DND-41 (cell line): ENCODE measurements around the gene CREB1.

Source experiments
- ATAC-seq: fragments of 200-7000 bp; cut with Tn5 transposase; 3 replicates; pipeline ENCODE4 v1.9.1; 2021; ENCODE audit warnings: low read depth; ENCODE audit not compliant: insufficient read depth
- DNase-seq: peaks from one replicate; pipeline ENCODE4 v3.0.0-alpha.2; 2020
- H2AFZ ChIP-seq: 2 replicates; pipeline ENCODE4 v1.6.0; 2012; ENCODE audit warnings: low read depth, low read length
- H3K27ac ChIP-seq: 2 replicates; pipeline ENCODE4 v1.5.1; 2012; ENCODE audit warnings: low read length, inconsistent platforms
- H3K27me3 ChIP-seq: fragments of 200-600 bp; sonication (generic); 2 replicates; pipeline ENCODE4 v1.6.0; 2012; ENCODE audit warnings: low read length, mild to moderate bottlenecking, inconsistent platforms; ENCODE audit not compliant: insufficient read depth, poor library complexity
- H3K36me3 ChIP-seq: 2 replicates; pipeline ENCODE4 v1.5.1; 2012; ENCODE audit warnings: low read length, inconsistent platforms; ENCODE audit not compliant: insufficient read depth
- H3K4me1 ChIP-seq: 2 replicates; pipeline ENCODE4 v1.5.1; 2012; ENCODE audit warnings: mild to moderate bottlenecking, low read length; ENCODE audit not compliant: insufficient read depth
- H3K4me2 ChIP-seq: 2 replicates; pipeline ENCODE4 v1.6.0; 2012; ENCODE audit warnings: mild to moderate bottlenecking, moderate library complexity, low read length, inconsistent platforms; ENCODE audit not compliant: insufficient read depth
- H3K4me3 ChIP-seq, 2 experiments: fragments of 200-600 bp in 1 of 2; shearing (Covaris generic) in 1 of 2; 2 replicates each; pipeline ENCODE4 v1.5.1; 2012 to 2016; ENCODE audit warnings: inconsistent platforms in 2 of 2, low read length in 2 of 2, mild to moderate bottlenecking in 2 of 2, low read depth in 1 of 2, moderate library complexity in 1 of 2
- H3K79me2 ChIP-seq: 2 replicates; pipeline ENCODE4 v1.6.0; 2012; ENCODE audit warnings: low read length, inconsistent platforms; ENCODE audit not compliant: insufficient read depth
- H3K9ac ChIP-seq: 2 replicates; pipeline ENCODE4 v1.6.0; 2012; ENCODE audit warnings: low read depth, mild to moderate bottlenecking, inconsistent platforms, low read length, moderate library complexity
- H3K9me3 ChIP-seq: 2 replicates; pipeline ENCODE4 v1.5.1; 2012; ENCODE audit warnings: low read length, moderate library complexity, mild to moderate bottlenecking, inconsistent platforms; ENCODE audit not compliant: insufficient read depth, severe bottlenecking
- H4K20me1 ChIP-seq: 2 replicates; pipeline ENCODE4 v1.6.0; 2012; ENCODE audit warnings: low read length; ENCODE audit not compliant: insufficient read depth
- EZH2 ChIP-seq: IDR thresholded peaks from 3 replicates; pipeline ENCODE4 v1.6.1; 2012; ENCODE audit warnings: borderline replicate concordance, low read depth, mild to moderate bottlenecking, moderate library complexity, low read length, inconsistent platforms; ENCODE audit not compliant: severe bottlenecking
- TF ChIP-seq, protein P1 (sequence below): IDR thresholded peaks from 2 replicates; pipeline ENCODE4 v1.5.1; 2012; ENCODE audit warnings: borderline replicate concordance, low read length, moderate library complexity, mild to moderate bottlenecking; ENCODE audit not compliant: poor library complexity, severe bottlenecking; ENCODE audit errors: extremely low read depth

Gene CREB1

DNA sequence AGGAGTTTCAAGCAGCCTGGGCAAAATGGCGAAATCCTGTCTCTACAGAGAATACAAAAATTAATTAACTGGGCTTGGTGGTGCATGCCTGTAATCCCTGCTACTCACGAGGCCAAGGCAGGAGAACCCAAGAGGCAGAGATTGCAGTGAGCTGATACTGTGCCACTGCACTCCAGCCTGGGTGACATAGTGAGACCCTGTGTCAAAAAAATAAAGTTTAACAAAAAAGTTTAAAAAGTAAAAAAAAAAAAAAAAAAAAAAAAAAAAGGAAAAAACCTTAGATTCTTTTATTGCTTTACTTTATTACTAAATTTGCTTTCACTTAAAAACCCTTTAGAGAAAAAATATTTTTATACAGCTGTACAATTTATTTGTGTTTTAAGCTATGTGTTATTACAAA, 10.7 kb downstream of the CREB1 start:
- DNase-seq (no peak), ATAC-seq (0 out of 3 replicates have a peak, but pooled peaks have one; percentile 29)
- Histone ChIP-seq H3K27me3 (no peaks in the 10 kb centered on the region), H3K9me3 (no peaks in the 10 kb centered on the region), H3K4me1 (no peaks in the 10 kb centered on the region), H3K4me2 (no peak overlapping the region), H3K9ac (no peak overlapping the region), H3K27ac (no peak overlapping the region), H3K36me3 (peaks cover 26% of the 10 kb centered on the region), H3K4me3 (no peak overlapping the region), H4K20me1 (peaks cover 48% of the 10 kb centered on the region), H2AFZ (no peak overlapping the region), H3K79me2 (peaks cover 99% of the 10 kb centered on the region)
- TF ChIP-seq, protein P1, sequence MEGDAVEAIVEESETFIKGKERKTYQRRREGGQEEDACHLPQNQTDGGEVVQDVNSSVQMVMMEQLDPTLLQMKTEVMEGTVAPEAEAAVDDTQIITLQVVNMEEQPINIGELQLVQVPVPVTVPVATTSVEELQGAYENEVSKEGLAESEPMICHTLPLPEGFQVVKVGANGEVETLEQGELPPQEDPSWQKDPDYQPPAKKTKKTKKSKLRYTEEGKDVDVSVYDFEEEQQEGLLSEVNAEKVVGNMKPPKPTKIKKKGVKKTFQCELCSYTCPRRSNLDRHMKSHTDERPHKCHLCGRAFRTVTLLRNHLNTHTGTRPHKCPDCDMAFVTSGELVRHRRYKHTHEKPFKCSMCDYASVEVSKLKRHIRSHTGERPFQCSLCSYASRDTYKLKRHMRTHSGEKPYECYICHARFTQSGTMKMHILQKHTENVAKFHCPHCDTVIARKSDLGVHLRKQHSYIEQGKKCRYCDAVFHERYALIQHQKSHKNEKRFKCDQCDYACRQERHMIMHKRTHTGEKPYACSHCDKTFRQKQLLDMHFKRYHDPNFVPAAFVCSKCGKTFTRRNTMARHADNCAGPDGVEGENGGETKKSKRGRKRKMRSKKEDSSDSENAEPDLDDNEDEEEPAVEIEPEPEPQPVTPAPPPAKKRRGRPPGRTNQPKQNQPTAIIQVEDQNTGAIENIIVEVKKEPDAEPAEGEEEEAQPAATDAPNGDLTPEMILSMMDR = no peak
- no peak for TF ChIP-seq EZH2

DNA sequence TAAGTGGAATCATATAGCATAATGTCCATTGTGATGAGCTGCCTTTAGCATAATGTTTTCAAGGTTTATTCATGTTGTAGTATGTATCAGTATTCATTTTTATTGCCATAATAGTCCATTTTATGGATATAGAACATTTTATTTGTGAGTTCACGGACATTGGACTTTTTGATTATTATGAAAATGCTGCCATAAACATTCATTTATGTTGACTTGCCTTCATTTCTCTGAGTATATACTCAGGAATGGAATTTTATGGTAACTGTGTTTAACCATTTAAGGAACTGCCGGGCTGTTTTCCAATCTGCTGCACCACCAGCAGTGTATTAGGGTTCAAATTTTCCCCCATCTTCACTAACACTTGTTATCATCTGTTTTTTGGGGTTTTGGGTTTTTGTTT, 12.2 kb downstream of the CREB1 start:
- Histone ChIP-seq H3K4me1 (no peaks in the 10 kb centered on the region), H3K27ac (no peak overlapping the region), H3K27me3 (no peaks in the 10 kb centered on the region), H3K36me3 (peaks cover 15% of the 10 kb centered on the region), H4K20me1 (peaks cover 55% of the 10 kb centered on the region), H3K9ac (no peak overlapping the region), H3K4me3 (no peak overlapping the region), H3K4me2 (no peak overlapping the region), H3K79me2 (peaks cover 99% of the 10 kb centered on the region), H3K9me3 (no peaks in the 10 kb centered on the region), H2AFZ (no peak overlapping the region)
- DNase-seq = no peak
- no peak for ATAC-seq
- no peak for TF ChIP-seq EZH2
- TF ChIP-seq, protein P1 = no peak

DNA sequence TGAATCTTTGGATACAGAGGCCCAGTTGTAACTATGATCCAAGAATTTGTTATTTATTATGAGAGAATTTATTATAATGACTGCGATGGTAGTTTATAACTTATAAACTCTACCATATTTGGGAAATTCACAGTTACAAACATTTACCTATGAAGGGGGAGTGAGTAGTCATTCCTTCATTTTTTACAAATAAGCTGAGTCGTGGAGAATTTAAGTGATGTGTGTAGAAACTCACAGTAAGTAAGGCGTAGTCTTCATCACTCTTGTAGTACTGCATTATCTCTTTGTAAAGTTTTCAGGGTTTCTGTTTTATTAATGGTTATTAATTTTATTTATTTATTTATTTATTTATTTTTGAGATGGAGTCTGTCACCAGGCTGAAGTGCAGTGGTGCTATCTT, 13.5 kb downstream of the CREB1 start:
- Histone ChIP-seq H3K4me1 (no peaks in the 10 kb centered on the region), H3K27ac (no peak overlapping the region), H3K27me3 (no peaks in the 10 kb centered on the region), H3K4me2 (no peak overlapping the region), H2AFZ (no peak overlapping the region), H3K79me2 (peaks cover 99% of the 10 kb centered on the region), H3K9me3 (no peaks in the 10 kb centered on the region), H3K9ac (no peak overlapping the region), H3K4me3 (no peak overlapping the region), H3K36me3 (peaks cover 9% of the 10 kb centered on the region; the same call in 1 of the 2 replicates), H4K20me1 (peaks cover 63% of the 10 kb centered on the region)
- TF ChIP-seq, protein P1 = no peak
- no peak for TF ChIP-seq EZH2
- DNase-seq (no peak), ATAC-seq (no peak)

DNA sequence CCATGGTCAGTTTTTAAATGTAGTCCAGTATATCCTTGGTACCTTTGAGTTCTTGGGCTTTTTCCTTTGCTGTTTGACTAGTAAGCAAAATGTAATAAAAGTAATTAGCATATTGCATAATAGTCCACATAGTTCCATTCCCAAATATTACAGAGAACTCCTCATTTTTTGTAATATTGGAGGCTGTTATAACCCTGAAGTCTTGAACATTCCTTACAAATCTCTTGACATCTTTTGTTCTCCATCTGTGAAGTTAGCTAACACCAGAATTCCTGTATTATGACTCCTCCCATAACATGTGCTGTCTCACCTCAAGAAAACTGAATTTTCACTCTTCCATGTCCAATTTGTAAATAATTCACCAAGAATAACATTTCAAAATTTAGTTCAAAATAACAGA, 17.1 kb downstream of the CREB1 start:
- H4K20me1 ChIP-seq = peaks cover 56% of the 10 kb centered on the region
- no peaks in the 10 kb centered on the region for H3K27me3 ChIP-seq
- H3K36me3 ChIP-seq = 0 out of 2 replicates have a peak, but pooled peaks cover 4% of the 10 kb centered on the region
- H3K4me2 ChIP-seq = no peak overlapping the region
- no peak overlapping the region for H3K9ac ChIP-seq
- H3K79me2 ChIP-seq = peaks cover 99% of the 10 kb centered on the region
- H3K9me3 ChIP-seq = no peaks in the 10 kb centered on the region
- no peak overlapping the region for H2AFZ ChIP-seq
- H3K27ac ChIP-seq = no peak overlapping the region
- no peak overlapping the region for H3K4me3 ChIP-seq
- TF ChIP-seq, protein P1 = no peak
- no peak for TF ChIP-seq EZH2
- H3K4me1 ChIP-seq = no peaks in the 10 kb centered on the region
- no peak for DNase-seq
- no peak for ATAC-seq
